ENCODE measurements around the gene MYL2.

- no peak for TF ChIP-seq CTCF (IDR thresholded peaks at IDR 0.05; ENCODE audit: low read depth, low read length, poor library complexity, severe bottlenecking)
- no peak for TF ChIP-seq EZH2phosphoT487 (IDR thresholded peaks at IDR 0.05; ENCODE audit: borderline replicate concordance, low read length)
Observed at GRCh38 chr12:110893956-110894355, 26.4 kb downstream of the MYL2 start.
